Astrocyte (in vitro differentiated cells and primary cell): ENCODE results near the gene JSRP1. TPM values are rescaled to one million over a fixed set of nuclear protein-coding genes. Genes with fewer than 3 reads are reported as not detected.

Source experiments
- DNase-seq: peaks from one replicate; pipeline ENCODE4 v3.0.0-alpha.2; 2010; ENCODE audit warnings: low read depth
- FAIRE-seq: peaks from 2 replicates; lab custom pipeline; 2011; peaks lifted over from hg19 to GRCh38; lab: Jason Lieb, UNC
- H2AFZ ChIP-seq: 2 replicates; pipeline ENCODE4 v1.6.0; 2012; ENCODE audit warnings: low read depth, low read length, inconsistent platforms
- H3K27ac ChIP-seq: 2 replicates; pipeline ENCODE4 v1.5.1; 2011; ENCODE audit warnings: low read depth, low read length, inconsistent platforms
- H3K27me3 ChIP-seq: 2 replicates; pipeline ENCODE4 v1.6.0; 2011; ENCODE audit warnings: low read length, inconsistent platforms; ENCODE audit not compliant: insufficient read depth
- H3K36me3 ChIP-seq: 2 replicates; pipeline ENCODE4 v1.5.1; 2011; ENCODE audit warnings: low read length, inconsistent platforms; ENCODE audit not compliant: insufficient read depth
- H3K4me1 ChIP-seq: 2 replicates; pipeline ENCODE4 v1.5.1; 2011; ENCODE audit warnings: low read length, inconsistent platforms; ENCODE audit not compliant: insufficient read depth
- H3K4me2 ChIP-seq: 2 replicates; pipeline ENCODE4 v1.6.0; 2012; ENCODE audit warnings: low read length, inconsistent platforms
- H3K4me3 ChIP-seq: 2 replicates; pipeline ENCODE4 v1.5.1; 2011; ENCODE audit warnings: low read depth, mild to moderate bottlenecking, low read length, inconsistent platforms; ENCODE audit not compliant: insufficient read depth
- H3K79me2 ChIP-seq: 2 replicates; pipeline ENCODE4 v1.6.0; 2012; ENCODE audit warnings: mild to moderate bottlenecking, low read length, inconsistent platforms; ENCODE audit not compliant: insufficient read depth
- H3K9ac ChIP-seq: 2 replicates; pipeline ENCODE4 v1.6.0; 2012; ENCODE audit warnings: mild to moderate bottlenecking, low read length, inconsistent platforms
- H3K9me3 ChIP-seq: 2 replicates; pipeline ENCODE4 v1.5.1; 2012; ENCODE audit warnings: low read depth, mild to moderate bottlenecking, low read length, inconsistent platforms; ENCODE audit not compliant: insufficient read depth
- H4K20me1 ChIP-seq: 2 replicates; pipeline ENCODE4 v1.6.0; 2012; ENCODE audit warnings: low read length, inconsistent platforms; ENCODE audit not compliant: insufficient read depth
- H3K27ac Mint-ChIP-seq: one replicate; pipeline ENCODE4 v1.8.0; 2021; ENCODE audit warnings: mild to moderate bottlenecking, mixed read lengths; ENCODE audit not compliant: unreplicated experiment
- H3K27me3 Mint-ChIP-seq: one replicate; pipeline ENCODE4 v1.8.0; 2021; ENCODE audit warnings: low read depth, mixed read lengths; ENCODE audit not compliant: unreplicated experiment
- H3K36me3 Mint-ChIP-seq: one replicate; pipeline ENCODE4 v1.8.0; 2021; ENCODE audit warnings: low read depth, mixed read lengths; ENCODE audit not compliant: unreplicated experiment
- H3K4me1 Mint-ChIP-seq: one replicate; pipeline ENCODE4 v1.8.0; 2021; ENCODE audit warnings: low read depth, mixed read lengths; ENCODE audit not compliant: unreplicated experiment
- H3K4me3 Mint-ChIP-seq: one replicate; pipeline ENCODE4 v1.8.0; 2021; ENCODE audit warnings: mild to moderate bottlenecking, moderate library complexity, mixed read lengths; ENCODE audit not compliant: unreplicated experiment
- H3K9me3 Mint-ChIP-seq: one replicate; pipeline ENCODE4 v1.8.0; 2021; ENCODE audit warnings: mild to moderate bottlenecking, mixed read lengths; ENCODE audit not compliant: unreplicated experiment
- CTCF ChIP-seq: IDR thresholded peaks from 2 replicates; pipeline ENCODE4 v1.5.1; 2011; ENCODE audit warnings: low read depth, mild to moderate bottlenecking, inconsistent platforms, low read length, moderate library complexity; ENCODE audit not compliant: insufficient read depth
- EZH2 ChIP-seq: IDR thresholded peaks from 2 replicates; pipeline ENCODE4 v1.6.1; 2012; ENCODE audit warnings: mild to moderate bottlenecking, low read length, inconsistent platforms; ENCODE audit not compliant: insufficient read depth
- total RNA-seq: library from RNA; stranded (reverse); gene quantifications from 2 replicates; pipeline ENCODE4 v1.2.1, GENCODE V29; 2021

JSRP1 gene
- total RNA-seq, 1 donor from 2014 or later = 0.36 TPM

GRCh38 chr19:2231621-2232221 lies 24.5 kb downstream of the JSRP1 start:
- no peak overlapping the region for H3K27ac ChIP-seq
- peak overlapping the region; percentile 50 for H3K4me3 Mint-ChIP-seq
- no peak for FAIRE-seq

DNA sequence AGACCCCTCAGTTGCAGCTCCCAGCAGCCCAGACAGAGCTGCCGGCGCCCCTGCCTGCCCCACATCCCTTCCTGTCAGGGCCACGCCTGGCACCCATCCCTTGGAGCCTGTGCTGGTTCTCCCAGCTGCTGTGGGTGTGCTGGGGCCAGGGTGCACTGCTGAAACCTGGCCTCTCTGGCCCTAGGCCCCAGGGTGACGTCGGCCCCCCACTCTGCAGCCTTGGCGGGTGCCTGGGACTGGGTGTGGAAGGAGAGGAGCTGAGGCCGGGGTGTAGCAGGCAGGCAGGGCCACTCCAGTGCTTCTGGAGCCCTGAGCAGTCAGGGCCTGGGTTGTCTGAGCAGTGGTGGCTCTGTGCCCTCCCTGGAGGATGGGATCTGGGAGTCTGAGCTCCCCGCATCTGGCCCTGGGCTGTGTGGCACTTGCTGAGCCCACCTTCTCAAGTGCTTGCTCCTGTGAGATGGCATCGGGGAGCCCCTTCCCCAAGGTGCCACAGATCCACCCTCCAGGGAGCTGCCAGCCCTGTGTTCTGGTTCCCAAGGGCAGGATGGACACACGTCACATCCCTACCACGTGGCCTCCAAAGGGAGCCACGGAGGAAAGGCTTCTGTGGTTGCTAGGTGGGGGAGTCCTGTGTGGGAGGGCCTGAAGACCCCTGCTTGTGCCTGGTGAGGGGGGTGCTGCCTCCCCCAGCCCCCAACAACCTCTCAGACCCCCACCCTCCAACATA lies 25.2 kb downstream of the JSRP1 start:
- H3K27me3 ChIP-seq = no peaks in the 10 kb centered on the region
- H3K27ac ChIP-seq = no peak overlapping the region
- FAIRE-seq = no peak
- no peak overlapping the region for H2AFZ ChIP-seq
- peaks cover 25% of the 10 kb centered on the region for H3K4me1 ChIP-seq
- Mint-ChIP-seq H3K9me3 (no peaks in the 10 kb centered on the region), H3K27me3 (no peaks in the 10 kb centered on the region), H3K27ac (peak overlapping the region; percentile 34), H3K36me3 (peaks cover 2% of the 10 kb centered on the region), H3K4me1 (peaks cover 7% of the 10 kb centered on the region), H3K4me3 (no peak overlapping the region)
- TF ChIP-seq CTCF (no peak), EZH2 (no peak)
- H3K9ac ChIP-seq = no peak overlapping the region
- H3K4me3 ChIP-seq = no peak overlapping the region
- peaks cover 7% of the 10 kb centered on the region for H3K36me3 ChIP-seq
- peaks cover 44% of the 10 kb centered on the region for H4K20me1 ChIP-seq
- no peaks in the 10 kb centered on the region for H3K9me3 ChIP-seq
- DNase-seq = no peak
- no peak overlapping the region for H3K4me2 ChIP-seq
- peaks cover 43% of the 10 kb centered on the region for H3K79me2 ChIP-seq

More at GRCh38 chr19:2231621-2232221, 24.5 kb downstream of the JSRP1 start:
- H3K36me3 Mint-ChIP-seq = peaks cover 2% of the 10 kb centered on the region
- peaks cover 25% of the 10 kb centered on the region for H3K4me1 ChIP-seq
- peaks cover 7% of the 10 kb centered on the region for H3K4me1 Mint-ChIP-seq
- DNase-seq = no peak
- no peak overlapping the region for H3K4me2 ChIP-seq
- no peaks in the 10 kb centered on the region for H3K27me3 ChIP-seq
- no peak overlapping the region for H3K9ac ChIP-seq
- H2AFZ ChIP-seq = no peak overlapping the region
- no peaks in the 10 kb centered on the region for H3K9me3 ChIP-seq
- H3K36me3 ChIP-seq = peaks cover 7% of the 10 kb centered on the region
- H3K9me3 Mint-ChIP-seq = no peaks in the 10 kb centered on the region
- H3K79me2 ChIP-seq = peaks cover 47% of the 10 kb centered on the region
- TF ChIP-seq EZH2 = no peak
- TF ChIP-seq CTCF = peak; percentile 2
- H3K27me3 Mint-ChIP-seq = no peaks in the 10 kb centered on the region
- H3K27ac Mint-ChIP-seq = no peak overlapping the region
- no peak overlapping the region for H3K4me3 ChIP-seq
- peaks cover 44% of the 10 kb centered on the region for H4K20me1 ChIP-seq

DNA sequence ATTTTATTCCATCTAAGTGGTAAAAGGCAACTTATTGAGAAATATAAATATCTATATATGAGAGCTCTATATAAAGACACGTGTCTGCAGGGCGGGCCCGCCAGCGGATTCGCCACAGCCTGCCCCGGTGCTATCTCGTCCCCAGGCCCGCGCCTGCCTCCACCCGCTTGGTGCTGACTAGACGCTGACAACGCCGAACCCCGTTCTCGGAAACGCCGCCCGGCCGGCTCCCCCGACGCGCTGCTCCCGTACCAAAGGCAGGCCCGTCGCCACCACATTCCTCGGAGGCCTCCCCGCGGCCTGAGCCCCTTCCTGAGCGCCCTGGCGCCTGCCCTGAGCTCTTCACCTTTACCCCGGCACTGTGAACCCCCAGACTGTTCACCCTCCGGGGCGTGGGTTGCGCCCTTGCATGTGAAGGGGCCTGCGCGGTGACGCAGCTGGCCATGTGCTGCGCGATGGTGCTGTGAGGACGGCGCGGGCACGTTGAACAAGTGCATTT lies 26.1 kb downstream of the JSRP1 start:
- FAIRE-seq = no peak
- no peak overlapping the region for H3K27ac Mint-ChIP-seq

More for the DNA sequence above, 26.1 kb downstream of the JSRP1 start:
- Mint-ChIP-seq H3K4me1 (peaks cover 6% of the 10 kb centered on the region), H3K9me3 (no peaks in the 10 kb centered on the region), H3K4me3 (no peak overlapping the region), H3K36me3 (peaks cover 4% of the 10 kb centered on the region), H3K27me3 (no peaks in the 10 kb centered on the region)
- TF ChIP-seq CTCF (no peak), EZH2 (no peak)
- Histone ChIP-seq H3K79me2 (peaks cover 34% of the 10 kb centered on the region), H3K9ac (no peak overlapping the region), H3K4me2 (no peak overlapping the region), H4K20me1 (peaks cover 48% of the 10 kb centered on the region), H3K27me3 (no peaks in the 10 kb centered on the region), H2AFZ (no peak overlapping the region), H3K36me3 (peaks cover 9% of the 10 kb centered on the region), H3K4me1 (peaks cover 23% of the 10 kb centered on the region), H3K9me3 (no peaks in the 10 kb centered on the region), H3K27ac (no peak overlapping the region), H3K4me3 (no peak overlapping the region)
- no peak for DNase-seq
